ENCODE data around the gene OR10H1. TPM values are rescaled to one million over a fixed set of nuclear protein-coding genes. Genes with fewer than 3 reads are reported as not detected.
"Not testable (repeated sequence)": the region's sequence is repeated elsewhere in the genome, so short reads cannot be mapped to it uniquely, and the experiment has no call there.

OR10H1 gene
- total RNA-seq, 2 experiments from 2014 or later = 0.11 TPM; not detected in 1

DNA sequence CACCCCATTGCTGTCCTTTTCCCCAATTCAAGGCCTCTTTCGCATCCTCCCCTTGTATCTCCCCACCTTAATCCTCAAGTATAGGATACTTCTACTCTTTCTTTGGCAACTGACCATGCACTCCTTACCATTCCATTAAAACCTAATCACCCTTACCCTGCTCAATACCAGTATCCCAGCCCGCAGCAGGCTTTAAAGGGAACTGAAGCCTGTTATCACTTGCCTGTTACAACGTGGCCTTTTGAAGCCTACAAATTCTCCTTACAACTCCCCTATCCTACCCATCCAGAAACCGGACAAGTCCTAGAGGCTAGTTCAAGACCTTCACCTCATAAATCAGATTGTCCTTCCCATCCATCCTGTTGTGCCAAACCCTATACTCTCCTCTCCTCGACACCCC is 16.2 kb upstream of the OR10H1 start:
- H3K4me1 ChIP-seq (ENCODE audit: insufficient read depth, low read length, poor library complexity, severe bottlenecking) = peaks cover 11% of the 10 kb centered on the region
- no peaks in the 10 kb centered on the region for H3K36me3 ChIP-seq (ENCODE audit: insufficient read depth, low read length)
- H3K4me3 ChIP-seq (ENCODE audit: low read depth, low read length, poor library complexity, severe bottlenecking) = no peak overlapping the region
- CTCF ChIA-PET (ENCODE audit: unreplicated experiment) = no interaction called here
- H3K9me2 ChIP-seq (ENCODE audit: insufficient read depth, low read length) = no peaks in the 10 kb centered on the region
- no peak overlapping the region for H3K4me2 ChIP-seq (ENCODE audit: low read length)
- H3K27ac ChIP-seq (ENCODE audit: low read depth, low read length, poor library complexity, severe bottlenecking) = no peak overlapping the region
- H3K79me2 ChIP-seq (ENCODE audit: insufficient read depth, low read depth, low read length) = no peaks in the 10 kb centered on the region
- no peaks in the 10 kb centered on the region for H4K20me1 ChIP-seq (ENCODE audit: insufficient read depth, low read length)
- H3K9me3 ChIP-seq (ENCODE audit: low read length) = no peaks in the 10 kb centered on the region
- POLR2A ChIA-PET = no interaction called here
- TF ChIP-seq EZH2phosphoT487 (IDR thresholded peaks at IDR 0.05; ENCODE audit: borderline replicate concordance, low read depth, low read length) = no peak
- TF ChIP-seq, protein P1, sequence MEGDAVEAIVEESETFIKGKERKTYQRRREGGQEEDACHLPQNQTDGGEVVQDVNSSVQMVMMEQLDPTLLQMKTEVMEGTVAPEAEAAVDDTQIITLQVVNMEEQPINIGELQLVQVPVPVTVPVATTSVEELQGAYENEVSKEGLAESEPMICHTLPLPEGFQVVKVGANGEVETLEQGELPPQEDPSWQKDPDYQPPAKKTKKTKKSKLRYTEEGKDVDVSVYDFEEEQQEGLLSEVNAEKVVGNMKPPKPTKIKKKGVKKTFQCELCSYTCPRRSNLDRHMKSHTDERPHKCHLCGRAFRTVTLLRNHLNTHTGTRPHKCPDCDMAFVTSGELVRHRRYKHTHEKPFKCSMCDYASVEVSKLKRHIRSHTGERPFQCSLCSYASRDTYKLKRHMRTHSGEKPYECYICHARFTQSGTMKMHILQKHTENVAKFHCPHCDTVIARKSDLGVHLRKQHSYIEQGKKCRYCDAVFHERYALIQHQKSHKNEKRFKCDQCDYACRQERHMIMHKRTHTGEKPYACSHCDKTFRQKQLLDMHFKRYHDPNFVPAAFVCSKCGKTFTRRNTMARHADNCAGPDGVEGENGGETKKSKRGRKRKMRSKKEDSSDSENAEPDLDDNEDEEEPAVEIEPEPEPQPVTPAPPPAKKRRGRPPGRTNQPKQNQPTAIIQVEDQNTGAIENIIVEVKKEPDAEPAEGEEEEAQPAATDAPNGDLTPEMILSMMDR (conservative IDR thresholded peaks at IDR 0.05; ENCODE audit: low read length) = no peak
- no peak for DNase-seq (ENCODE audit: low spot score)
- H2AFZ ChIP-seq (ENCODE audit: low read length) = no peak overlapping the region
- intact Hi-C loops (cut with micrococcal nuclease; ENCODE audit: unreplicated experiment) = no loop called here
- BruUV-seq (replicated peaks) = no TSS peak

DNA sequence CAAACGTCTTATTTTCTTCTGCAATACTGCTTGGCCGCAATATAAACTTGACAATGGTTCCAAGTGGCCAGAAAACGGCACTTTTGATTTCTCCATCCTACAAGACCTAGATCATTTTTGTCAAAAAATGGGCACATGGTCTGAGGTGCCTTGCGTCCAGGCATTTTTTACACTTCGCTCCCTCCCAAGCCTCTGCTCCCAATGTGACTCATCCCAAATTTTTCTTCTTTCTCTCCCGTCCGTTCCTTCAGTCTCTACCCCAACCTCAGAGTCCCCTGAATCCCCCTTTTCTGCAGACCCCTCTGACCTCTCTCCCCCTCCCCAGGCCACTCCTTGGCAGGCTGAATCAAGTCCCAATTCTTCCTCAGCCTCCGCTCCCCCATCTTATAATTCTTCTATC is 14.3 kb upstream of the OR10H1 start:
- Histone ChIP-seq H3K4me1 (ENCODE audit: insufficient read depth, low read length, poor library complexity, severe bottlenecking) (no peaks in the 10 kb centered on the region), H3K4me2 (ENCODE audit: low read length) (no peak overlapping the region), H3K36me3 (ENCODE audit: insufficient read depth, low read length) (no peaks in the 10 kb centered on the region), H4K20me1 (ENCODE audit: insufficient read depth, low read length) (no peaks in the 10 kb centered on the region), H3K27ac (ENCODE audit: low read depth, low read length, poor library complexity, severe bottlenecking) (no peak overlapping the region), H3K79me2 (ENCODE audit: insufficient read depth, low read depth, low read length) (no peaks in the 10 kb centered on the region), H2AFZ (ENCODE audit: low read length) (no peak overlapping the region), H3K4me3 (ENCODE audit: low read depth, low read length, poor library complexity, severe bottlenecking) (no peak overlapping the region), H3K9me2 (ENCODE audit: insufficient read depth, low read length) (no peaks in the 10 kb centered on the region), H3K9me3 (ENCODE audit: low read length) (no peaks in the 10 kb centered on the region)
- no TSS peak for BruUV-seq (replicated peaks)
- DNase-seq (ENCODE audit: low spot score) = no peak
- ChIA-PET POLR2A (no interaction called here), CTCF (ENCODE audit: unreplicated experiment) (no interaction called here)
- TF ChIP-seq, protein P1 (conservative IDR thresholded peaks at IDR 0.05; ENCODE audit: low read length) = no peak
- no peak for TF ChIP-seq EZH2phosphoT487 (IDR thresholded peaks at IDR 0.05; ENCODE audit: borderline replicate concordance, low read depth, low read length)
- intact Hi-C loops (cut with micrococcal nuclease; ENCODE audit: unreplicated experiment) = no loop called here

GRCh38 chr19:15829306-15829698 is 13.8 kb upstream of the OR10H1 start:
- H3K9me3 ChIP-seq (ENCODE audit: low read length) = no peaks in the 10 kb centered on the region
- TF ChIP-seq, protein P1 (conservative IDR thresholded peaks at IDR 0.05; ENCODE audit: low read length) = no peak
- BruUV-seq (replicated peaks) = no TSS peak
- no peaks in the 10 kb centered on the region for H3K4me1 ChIP-seq (ENCODE audit: insufficient read depth, low read length, poor library complexity, severe bottlenecking)
- no peaks in the 10 kb centered on the region for H3K36me3 ChIP-seq (ENCODE audit: insufficient read depth, low read length)
- ChIA-PET CTCF (ENCODE audit: unreplicated experiment) (no interaction called here), POLR2A (no interaction called here)
- intact Hi-C loops (cut with micrococcal nuclease; ENCODE audit: unreplicated experiment) = no loop called here
- no peak overlapping the region for H3K4me3 ChIP-seq (ENCODE audit: low read depth, low read length, poor library complexity, severe bottlenecking)
- no peak overlapping the region for H3K4me2 ChIP-seq (ENCODE audit: low read length)
- H3K9me2 ChIP-seq (ENCODE audit: insufficient read depth, low read length) = no peaks in the 10 kb centered on the region
- no peaks in the 10 kb centered on the region for H3K79me2 ChIP-seq (ENCODE audit: insufficient read depth, low read depth, low read length)
- no peak overlapping the region for H2AFZ ChIP-seq (ENCODE audit: low read length)
- no peaks in the 10 kb centered on the region for H4K20me1 ChIP-seq (ENCODE audit: insufficient read depth, low read length)
- H3K27ac ChIP-seq (ENCODE audit: low read depth, low read length, poor library complexity, severe bottlenecking) = no peak overlapping the region
- no peak for DNase-seq (ENCODE audit: low spot score)

GRCh38 chr19:15828611-15829305 is 13.3 kb upstream of the OR10H1 start:
- H4K20me1 ChIP-seq (ENCODE audit: insufficient read depth, low read length); H3K27ac ChIP-seq (ENCODE audit: low read depth, low read length, poor library complexity, severe bottlenecking); intact Hi-C loops (cut with micrococcal nuclease; ENCODE audit: unreplicated experiment); H3K79me2 ChIP-seq (ENCODE audit: insufficient read depth, low read depth, low read length); H3K4me1 ChIP-seq (ENCODE audit: insufficient read depth, low read length, poor library complexity, severe bottlenecking); BruUV-seq (replicated peaks); H3K36me3 ChIP-seq (ENCODE audit: insufficient read depth, low read length); POLR2A ChIA-PET; CTCF ChIA-PET (ENCODE audit: unreplicated experiment); H3K4me2 ChIP-seq (ENCODE audit: low read length); H3K9me3 ChIP-seq (ENCODE audit: low read length); H2AFZ ChIP-seq (ENCODE audit: low read length); DNase-seq (ENCODE audit: low spot score); H3K9me2 ChIP-seq (ENCODE audit: insufficient read depth, low read length); H3K4me3 ChIP-seq (ENCODE audit: low read depth, low read length, poor library complexity, severe bottlenecking): not testable (repeated sequence)
